ENCODE measurements around the gene GIPR.

DNA sequence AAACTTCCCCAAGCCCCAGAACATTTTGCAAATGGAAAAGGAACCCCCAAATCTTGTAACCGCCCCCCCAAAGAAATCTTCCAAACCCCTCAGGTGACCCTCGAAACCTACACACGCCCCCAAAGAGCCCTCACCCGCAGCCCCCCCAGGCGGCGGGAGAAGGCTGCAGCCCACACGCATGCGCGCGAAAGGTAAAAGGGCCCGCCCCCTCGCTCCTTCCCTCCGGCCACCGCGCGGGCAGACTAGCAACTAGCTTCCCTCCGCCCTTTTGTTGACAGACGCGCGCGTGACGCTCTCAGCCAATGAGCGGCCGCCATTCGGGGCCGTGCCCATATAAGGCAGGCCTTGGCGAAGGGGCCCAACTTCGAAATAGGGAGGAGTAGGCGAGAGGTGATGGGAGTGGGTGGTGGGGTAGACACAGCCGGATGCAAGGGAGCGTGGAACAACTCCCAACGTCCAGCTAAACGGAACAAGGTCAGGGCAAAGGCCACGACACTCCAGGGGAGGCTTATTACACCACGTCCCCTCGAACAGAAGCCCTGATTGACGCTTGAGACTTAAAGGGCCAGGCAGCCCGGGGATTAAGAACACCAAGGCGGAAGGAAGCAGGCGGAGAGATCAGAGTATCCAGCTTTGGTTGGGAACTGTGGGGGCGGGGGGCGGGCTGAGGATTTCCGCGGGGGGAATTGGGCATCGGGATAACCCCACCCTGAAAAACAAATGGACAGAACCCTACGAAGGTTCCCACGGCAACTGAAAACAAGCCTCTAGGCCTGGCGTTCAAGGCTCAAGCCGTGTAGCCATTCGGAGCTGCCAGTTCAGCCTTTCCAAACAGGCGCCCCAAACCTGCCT is 49.3 kb downstream of the GIPR start:
- TF ChIP-seq GATA3 (IDR thresholded peaks at IDR 0.05; ENCODE audit: low read depth, low read length) = no peak
- no peak for TF ChIP-seq GATA2 (IDR thresholded peaks at IDR 0.05; ENCODE audit: low read depth, low read length)
